ENCODE results near the gene TMEM238L.

TMEM238L gene

GRCh38 chr17:10803350-10803749, 549 bp downstream of the TMEM238L start:
- no peak for DNase-seq

GRCh38 chr17:10802496-10803284, 1.2 kb downstream of the TMEM238L start:
- no peak for DNase-seq

- DNase-seq: no peak
Measured at GRCh38 chr17:10799407-10799806, 4.5 kb downstream of the TMEM238L start.

- no peak for DNase-seq
Measured at GRCh38 chr17:10798910-10799309, 5.0 kb downstream of the TMEM238L start.

- DNase-seq: no peak
Measured at GRCh38 chr17:10798332-10798749, 5.6 kb downstream of the TMEM238L start.

GRCh38 chr17:10797476-10798328, 6.2 kb downstream of the TMEM238L start:
- no peak for DNase-seq

- DNase-seq: no peak
Measured at GRCh38 chr17:10793816-10794215, 10.1 kb downstream of the TMEM238L start.

- no peak for DNase-seq
Measured at GRCh38 chr17:10793256-10793655, 10.6 kb downstream of the TMEM238L start.

- DNase-seq: no peak
Measured at GRCh38 chr17:10792151-10792550, 11.7 kb downstream of the TMEM238L start.

- no peak for DNase-seq
Measured at GRCh38 chr17:10790491-10791401, 13.2 kb downstream of the TMEM238L start.

GRCh38 chr17:10789694-10790271, 14.1 kb downstream of the TMEM238L start:
- no peak for DNase-seq

GRCh38 chr17:10787306-10788045, 16.4 kb downstream of the TMEM238L start:
- no peak for DNase-seq

- no peak for DNase-seq
Measured at GRCh38 chr17:10785295-10785694, 18.6 kb downstream of the TMEM238L start.

GRCh38 chr17:10779609-10780008, 24.3 kb downstream of the TMEM238L start:
- DNase-seq: no peak

- DNase-seq: no peak
Measured at GRCh38 chr17:10777890-10778289, 26.0 kb downstream of the TMEM238L start.

- no peak for DNase-seq
Measured at GRCh38 chr17:10777131-10777807, 26.6 kb downstream of the TMEM238L start.

GRCh38 chr17:10776381-10776780, 27.5 kb downstream of the TMEM238L start:
- DNase-seq: no peak

GRCh38 chr17:10775740-10776356, 28.1 kb downstream of the TMEM238L start:
- no peak for DNase-seq

GRCh38 chr17:10775058-10775457, 28.8 kb downstream of the TMEM238L start:
- no peak for DNase-seq

GRCh38 chr17:10773391-10773790, 30.5 kb downstream of the TMEM238L start:
- DNase-seq: no peak

Measured in NCI-H524 (cell line).